Measurements from ENCODE around the gene PTPRN2.

PTPRN2 gene

GRCh38 chr7:158032561-158033115 is 555.0 kb downstream of the PTPRN2 start:
- peaks cover 14% of the 10 kb centered on the region for H3K36me3 Mint-ChIP-seq (ENCODE audit: low read depth)

GRCh38 chr7:158031867-158032308 is 555.7 kb downstream of the PTPRN2 start:
- TF ChIP-seq CTCF (IDR thresholded peaks at IDR 0.05): no peak
- H3K27me3 Mint-ChIP-seq (ENCODE audit: low read depth, poor library complexity): peaks cover 7% of the 10 kb centered on the region
- peaks cover 54% of the 10 kb centered on the region for H3K4me1 Mint-ChIP-seq
- peak overlapping the region; percentile 36 for H3K27ac Mint-ChIP-seq
- no peak for DNase-seq
- peaks cover 23% of the 10 kb centered on the region for H3K9me3 Mint-ChIP-seq
- H3K4me3 Mint-ChIP-seq: peak overlapping the region; percentile 63
- peaks cover 14% of the 10 kb centered on the region for H3K36me3 Mint-ChIP-seq (ENCODE audit: low read depth)

More at GRCh38 chr7:158032561-158033115, 555.0 kb downstream of the PTPRN2 start:
- H3K9me3 Mint-ChIP-seq: peaks cover 26% of the 10 kb centered on the region
- TF ChIP-seq CTCF (IDR thresholded peaks at IDR 0.05): no peak
- H3K27me3 Mint-ChIP-seq (ENCODE audit: low read depth, poor library complexity): no peaks in the 10 kb centered on the region
- H3K4me3 Mint-ChIP-seq: no peak overlapping the region
- H3K4me1 Mint-ChIP-seq: peaks cover 51% of the 10 kb centered on the region
- DNase-seq: no peak
- H3K27ac Mint-ChIP-seq: peak overlapping the region; percentile 23

GRCh38 chr7:158030566-158030965 is 557.1 kb downstream of the PTPRN2 start:
- Mint-ChIP-seq H3K9me3 (peaks cover 23% of the 10 kb centered on the region), H3K36me3 (ENCODE audit: low read depth) (peaks cover 14% of the 10 kb centered on the region), H3K4me3 (no peak overlapping the region), H3K4me1 (peaks cover 62% of the 10 kb centered on the region), H3K27ac (no peak overlapping the region), H3K27me3 (ENCODE audit: low read depth, poor library complexity) (peaks cover 11% of the 10 kb centered on the region)
- no peak for DNase-seq
- no peak for TF ChIP-seq CTCF (IDR thresholded peaks at IDR 0.05)

- H3K4me1 Mint-ChIP-seq: peaks cover 66% of the 10 kb centered on the region
- TF ChIP-seq CTCF (IDR thresholded peaks at IDR 0.05): no peak
- no peak for DNase-seq
- H3K9me3 Mint-ChIP-seq: peaks cover 23% of the 10 kb centered on the region
- no peak overlapping the region for H3K4me3 Mint-ChIP-seq
- peaks cover 11% of the 10 kb centered on the region for H3K27me3 Mint-ChIP-seq (ENCODE audit: low read depth, poor library complexity)
- no peak overlapping the region for H3K27ac Mint-ChIP-seq
- H3K36me3 Mint-ChIP-seq (ENCODE audit: low read depth): peaks cover 14% of the 10 kb centered on the region
These were observed 557.6 kb downstream of the PTPRN2 start for GRCh38 chr7:158030071-158030470.

- no peak for DNase-seq
- Mint-ChIP-seq H3K4me3 (no peak overlapping the region), H3K9me3 (peaks cover 23% of the 10 kb centered on the region), H3K27ac (peak overlapping the region; percentile 79), H3K4me1 (peaks cover 71% of the 10 kb centered on the region), H3K36me3 (ENCODE audit: low read depth) (peaks cover 14% of the 10 kb centered on the region), H3K27me3 (ENCODE audit: low read depth, poor library complexity) (peaks cover 11% of the 10 kb centered on the region)
- no peak for TF ChIP-seq CTCF (IDR thresholded peaks at IDR 0.05)
These were observed 558.1 kb downstream of the PTPRN2 start for GRCh38 chr7:158029509-158029908.

- TF ChIP-seq CTCF (IDR thresholded peaks at IDR 0.05): no peak
- Mint-ChIP-seq H3K27me3 (ENCODE audit: low read depth, poor library complexity) (peaks cover 11% of the 10 kb centered on the region), H3K4me3 (no peak overlapping the region), H3K27ac (no peak overlapping the region), H3K9me3 (peaks cover 17% of the 10 kb centered on the region), H3K4me1 (peaks cover 71% of the 10 kb centered on the region), H3K36me3 (ENCODE audit: low read depth) (peaks cover 10% of the 10 kb centered on the region)
- no peak for DNase-seq
These were observed 558.7 kb downstream of the PTPRN2 start for GRCh38 chr7:158028971-158029370.

Measured in nephron progenitor cell (in vitro differentiated cells).